ENCODE measurements around the gene EGFR.

EGFR gene

DNA sequence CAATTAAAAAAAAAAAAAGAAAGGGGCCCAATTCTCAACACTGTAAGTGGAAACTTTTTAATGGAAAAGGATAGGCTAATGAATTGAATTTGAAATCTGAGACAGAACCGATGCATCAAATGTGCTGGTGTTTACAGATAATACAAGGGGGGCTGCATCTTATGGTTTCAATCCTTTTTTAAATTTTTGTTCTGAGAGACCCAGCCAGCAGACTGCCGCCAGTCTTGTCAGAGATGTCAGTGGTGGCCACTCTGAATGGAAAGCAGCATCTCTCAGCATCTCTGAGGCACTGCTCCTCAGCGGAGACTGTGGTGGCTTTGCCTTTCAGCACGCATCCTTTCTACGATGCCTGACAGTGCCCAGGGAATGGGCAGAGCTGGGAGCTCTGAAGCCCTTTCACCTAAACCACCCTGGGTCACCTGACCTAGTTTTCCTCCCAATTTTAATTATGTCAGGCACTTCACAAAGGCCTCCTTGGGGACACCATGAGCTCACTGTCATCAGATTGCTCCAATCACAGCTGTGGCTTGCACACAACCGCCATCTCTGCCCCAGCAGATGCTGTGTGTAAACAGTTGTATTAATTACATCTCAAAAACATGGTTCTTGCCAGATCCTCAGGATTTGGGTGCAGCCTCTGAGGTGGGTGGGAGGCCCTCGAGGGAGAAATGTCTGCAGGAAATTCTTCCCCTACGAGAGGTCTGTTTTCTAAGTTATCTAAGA lies 81.2 kb downstream of the EGFR start:
- H3K4me3 ChIP-seq (ENCODE audit: low read depth, low read length) = no peak overlapping the region

DNA sequence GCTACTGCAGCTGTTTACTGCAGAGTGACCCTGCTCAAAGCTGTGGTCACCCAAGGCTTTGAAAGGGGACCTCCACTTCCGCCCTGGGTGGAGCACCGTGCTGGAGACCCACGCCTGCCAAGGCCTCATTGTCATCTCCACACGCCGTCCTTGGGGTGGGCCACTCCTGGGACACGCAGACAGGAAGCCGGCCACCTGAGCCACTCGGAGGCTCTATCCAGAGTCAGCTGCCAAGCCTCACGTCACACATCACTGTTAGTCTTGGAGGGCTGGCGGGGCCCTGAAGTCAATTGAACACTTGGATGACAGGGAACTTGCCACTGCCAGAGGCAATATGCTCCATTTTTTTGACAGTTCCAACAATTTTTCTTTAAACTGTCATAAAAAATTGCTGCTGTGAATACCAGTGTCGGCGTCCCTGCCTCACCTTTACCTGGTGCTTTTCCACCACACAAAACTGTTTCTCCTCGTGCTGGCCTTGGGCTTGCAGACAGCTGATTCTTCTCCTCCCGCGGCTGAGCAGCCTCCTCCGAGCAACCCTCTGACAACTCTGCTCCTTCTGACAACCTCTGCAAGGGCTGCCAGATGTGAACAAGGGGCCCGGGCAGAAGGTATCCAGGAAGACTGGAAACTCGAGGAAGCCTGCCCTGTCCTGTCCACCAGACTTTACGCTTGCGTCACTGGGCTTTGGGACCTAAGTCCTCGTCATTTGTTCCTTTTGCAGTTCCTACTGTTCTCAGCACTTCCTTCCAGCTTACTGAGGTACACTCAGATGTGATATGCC lies 81.9 kb downstream of the EGFR start:
- no peak overlapping the region for H3K4me3 ChIP-seq (ENCODE audit: low read depth, low read length)

DNA sequence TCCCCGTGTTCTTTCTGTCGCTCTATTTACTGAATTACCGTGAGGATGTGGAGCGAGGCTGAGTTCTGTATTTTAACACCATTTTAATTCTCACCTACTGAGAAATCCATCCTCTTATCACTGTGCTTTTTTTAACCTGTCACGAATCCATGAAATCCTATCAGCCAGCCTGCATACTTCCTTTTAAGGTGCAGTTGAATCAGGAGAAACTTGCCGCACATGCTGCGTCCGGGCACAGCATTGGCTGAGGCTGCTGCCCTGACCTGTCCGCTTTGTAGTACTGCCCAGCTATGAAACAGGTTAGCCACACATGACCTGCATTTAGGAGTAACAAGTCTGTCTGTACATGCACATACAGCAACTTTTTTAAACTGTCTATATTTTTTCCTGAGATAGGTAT lies 82.5 kb downstream of the EGFR start:
- H3K4me3 ChIP-seq (ENCODE audit: low read depth, low read length) = no peak overlapping the region

DNA sequence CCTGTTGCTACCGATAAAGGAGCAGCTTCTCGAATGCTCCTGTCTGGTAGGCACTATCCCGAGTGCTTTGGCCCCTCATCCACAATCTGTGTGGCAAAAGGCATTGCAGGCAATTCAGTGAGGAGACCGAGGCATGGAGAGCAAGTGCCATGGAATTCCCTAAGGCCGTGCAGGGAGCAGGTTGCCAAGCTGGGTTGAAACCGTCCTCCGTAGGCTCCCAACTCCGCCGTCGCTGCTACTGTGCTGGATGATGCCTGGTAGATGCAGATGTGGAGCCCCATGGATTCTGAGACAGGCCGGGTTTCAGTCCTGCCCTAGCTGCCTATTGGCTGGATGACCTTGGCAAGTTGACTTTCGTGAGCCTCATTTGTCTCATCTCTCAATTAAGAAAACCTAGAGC lies 85.3 kb downstream of the EGFR start:
- no peak overlapping the region for H3K4me3 ChIP-seq (ENCODE audit: low read depth, low read length)

DNA sequence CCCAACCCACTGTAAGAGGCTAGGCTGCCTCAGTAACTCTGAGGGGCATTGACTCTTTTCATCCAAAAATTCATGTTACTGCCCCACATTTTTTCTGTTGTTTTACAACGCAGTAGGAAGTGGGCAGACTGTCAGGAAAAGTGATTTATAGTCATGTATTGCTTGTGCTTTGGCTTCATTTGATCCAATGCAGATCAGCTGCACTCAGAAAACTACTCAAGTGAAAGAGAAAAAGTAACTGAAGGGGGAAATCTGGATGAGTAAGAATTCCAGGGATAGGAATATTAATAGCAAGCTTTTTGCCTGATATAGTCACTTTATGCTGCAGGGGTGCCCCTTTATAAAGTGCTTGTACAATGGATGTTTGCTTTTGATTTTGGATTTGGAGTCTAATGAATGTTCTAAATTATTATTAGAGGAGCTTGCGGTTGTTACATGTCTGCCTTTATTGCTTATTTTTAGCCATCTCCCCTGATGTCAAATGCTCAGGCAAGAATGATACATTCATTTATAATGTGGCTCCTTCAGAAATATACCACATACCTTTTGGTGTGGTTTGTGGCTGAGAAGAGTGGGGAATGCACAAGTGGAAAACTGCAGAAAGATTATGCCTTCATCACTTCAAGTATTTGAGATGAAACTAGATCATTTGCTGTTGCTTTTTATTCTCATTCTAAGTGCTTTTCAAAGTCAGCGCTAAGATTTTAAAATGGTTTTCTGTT lies 86.1 kb downstream of the EGFR start:
- H3K4me3 ChIP-seq (ENCODE audit: low read depth, low read length) = no peak overlapping the region

DNA sequence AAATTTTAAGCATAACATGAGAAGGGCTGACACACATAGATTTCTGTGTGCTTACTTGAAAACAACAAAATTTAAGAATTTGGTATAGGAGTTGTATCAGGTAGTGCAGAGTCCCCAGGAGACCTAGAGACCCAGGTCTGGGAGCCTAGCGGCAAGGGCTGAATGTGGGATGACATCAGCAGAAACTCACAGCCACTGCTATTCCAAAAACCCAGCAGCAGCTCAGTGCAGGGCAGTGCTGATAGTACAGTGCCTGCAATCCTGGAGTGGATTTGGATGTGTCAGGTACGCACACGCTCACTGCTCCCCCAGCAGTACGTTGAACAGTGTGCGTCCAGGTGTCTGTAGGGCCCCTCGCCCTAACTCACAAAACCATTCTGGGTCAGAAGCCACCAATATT lies 87.1 kb downstream of the EGFR start:
- no peak overlapping the region for H3K4me3 ChIP-seq (ENCODE audit: low read depth, low read length)

DNA sequence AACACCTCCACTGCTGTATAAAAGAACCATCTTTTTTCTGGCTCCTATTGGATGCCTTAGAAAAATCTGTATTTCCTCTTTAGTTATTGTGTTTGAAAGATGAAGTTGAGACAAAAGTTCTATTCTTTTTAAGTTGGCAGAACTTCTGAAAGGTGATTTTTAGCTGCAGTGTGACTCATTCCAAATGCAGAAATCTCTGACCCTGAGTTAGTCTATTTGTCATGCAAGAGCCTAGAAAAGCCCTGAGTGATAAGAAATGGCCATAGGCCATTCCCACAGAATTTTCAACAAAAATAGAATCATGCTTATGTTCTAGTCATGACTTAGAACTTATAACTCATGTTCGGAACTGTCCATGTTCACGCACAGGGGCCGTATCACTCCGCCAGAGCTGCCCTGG lies 89.1 kb downstream of the EGFR start:
- H3K4me3 ChIP-seq (ENCODE audit: low read depth, low read length) = no peak overlapping the region

DNA sequence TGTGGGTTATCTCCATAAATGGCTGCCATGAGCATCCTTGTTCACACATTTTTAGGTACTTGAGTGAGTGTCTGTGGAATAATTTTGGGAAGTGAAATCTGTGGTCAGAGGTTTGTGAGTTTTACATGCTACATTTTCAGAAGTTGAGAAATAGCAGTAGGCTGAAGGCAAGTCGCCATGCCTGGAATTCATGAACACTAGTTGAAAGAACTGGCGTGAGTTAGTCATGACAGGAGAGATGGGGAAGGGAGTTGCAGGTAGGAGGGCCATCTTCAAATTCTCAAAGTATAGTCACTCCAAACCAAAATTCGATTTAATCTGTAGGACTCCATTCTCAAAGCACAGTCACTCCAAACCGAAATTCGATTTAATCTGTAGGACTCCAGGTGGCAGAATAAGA lies 89.6 kb downstream of the EGFR start:
- no peak overlapping the region for H3K4me3 ChIP-seq (ENCODE audit: low read depth, low read length)

DNA sequence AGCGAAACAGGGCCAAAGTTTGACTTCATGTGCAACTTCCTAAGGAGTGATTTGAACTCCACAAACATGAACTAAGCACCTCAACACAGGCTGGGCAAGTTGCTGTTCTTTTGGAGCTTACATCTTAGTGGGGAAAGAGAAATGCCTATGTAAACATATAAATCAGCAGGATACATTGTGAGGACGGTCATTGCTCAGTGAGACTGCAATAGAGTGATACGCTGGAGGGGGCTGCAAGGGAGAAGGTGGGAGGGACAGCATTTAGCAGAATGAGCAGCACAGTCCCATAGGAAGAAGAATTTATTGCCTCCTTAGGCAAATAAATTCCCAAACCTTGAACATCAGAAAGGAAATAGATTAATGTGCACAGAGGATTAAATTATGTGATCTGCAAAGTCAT lies 90.0 kb downstream of the EGFR start:
- H3K4me3 ChIP-seq (ENCODE audit: low read depth, low read length) = no peak overlapping the region

DNA sequence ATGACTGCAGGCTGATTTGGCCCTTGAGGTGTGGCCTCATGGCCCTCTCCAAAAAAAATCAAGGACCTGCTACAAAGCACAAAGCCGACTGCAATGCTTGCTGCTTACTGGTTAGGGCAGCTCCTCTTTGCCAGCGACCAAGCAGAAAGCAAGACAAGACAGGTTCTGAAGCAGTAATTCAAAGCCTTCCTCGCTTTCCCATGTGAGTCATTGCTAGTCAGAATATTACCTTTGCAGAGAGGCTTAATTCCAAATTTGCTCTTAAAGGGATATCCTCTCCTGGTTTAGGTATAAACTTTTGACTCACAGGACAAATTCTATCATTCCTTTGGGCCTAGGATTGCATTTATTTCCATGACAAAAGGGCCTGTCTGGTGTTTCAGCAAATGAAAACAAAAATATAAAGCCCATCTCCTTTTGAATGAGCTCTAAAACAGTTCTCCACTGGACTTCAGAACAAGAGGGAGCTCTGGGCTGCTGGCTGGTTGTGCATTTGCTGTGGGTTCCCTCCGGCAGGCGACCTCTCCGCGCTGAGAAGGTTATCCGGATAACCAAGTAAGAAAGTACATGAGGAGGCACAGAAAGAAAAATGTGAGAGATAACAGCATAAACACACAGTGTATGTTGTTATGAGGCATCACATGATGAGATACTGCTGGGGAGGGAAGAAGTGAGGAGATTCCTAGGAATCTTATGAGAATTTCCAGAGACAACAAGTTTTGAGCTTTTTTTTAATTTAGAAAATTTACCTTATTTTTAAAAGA lies 90.8 kb downstream of the EGFR start:
- H3K4me3 ChIP-seq (ENCODE audit: low read depth, low read length) = no peak overlapping the region

DNA sequence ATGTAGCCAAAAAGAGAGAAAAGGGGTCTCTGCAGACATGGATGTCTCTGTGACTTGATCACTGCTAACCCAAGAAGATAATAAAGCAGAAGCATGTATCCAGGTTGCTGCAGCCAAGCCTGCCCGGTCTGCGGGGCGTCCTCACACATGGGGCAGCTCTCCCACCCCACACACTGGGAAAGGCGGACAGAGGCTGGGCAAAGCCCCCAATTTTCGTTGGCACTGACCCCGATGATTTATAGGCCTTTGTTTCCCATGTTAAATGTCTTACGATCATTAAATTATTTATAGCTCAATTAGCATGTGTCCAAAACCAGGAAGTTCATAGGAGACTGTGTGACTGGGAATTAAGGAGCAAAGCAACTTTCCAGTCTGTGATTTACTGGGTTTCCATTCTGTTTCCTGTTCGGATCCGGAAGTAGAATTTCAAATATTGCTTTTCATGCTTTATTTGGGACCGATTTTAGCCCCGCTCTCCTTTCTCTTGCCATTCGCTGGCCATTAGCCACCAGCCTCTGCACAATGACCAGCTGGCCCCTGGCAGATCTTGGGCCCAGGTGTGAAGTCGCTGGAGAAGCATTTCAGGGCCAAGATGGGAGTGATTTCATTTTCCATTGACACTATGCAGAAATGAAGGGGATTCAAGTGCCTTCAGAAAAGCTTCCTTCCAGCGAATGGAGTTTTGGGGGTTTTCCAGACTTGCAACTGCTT lies 91.6 kb downstream of the EGFR start:
- H3K4me3 ChIP-seq (ENCODE audit: low read depth, low read length) = no peak overlapping the region

DNA sequence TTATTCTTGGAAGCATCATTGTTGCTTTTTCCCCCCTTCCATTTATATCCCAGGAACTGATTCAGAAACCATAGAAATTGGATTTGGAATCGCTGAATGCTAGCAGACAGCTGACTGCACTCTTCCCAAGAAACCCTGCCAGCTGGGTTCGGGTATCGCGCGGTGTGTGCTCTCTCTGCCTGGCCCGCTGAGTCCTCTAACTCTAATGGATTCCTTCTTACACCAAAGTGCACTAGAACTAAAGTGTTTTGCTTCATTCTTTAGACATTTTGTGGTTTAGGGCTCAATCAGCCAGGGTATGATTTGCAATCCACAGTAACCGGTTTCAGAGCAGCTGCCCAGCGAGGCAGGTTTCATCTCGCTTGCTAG lies 92.2 kb downstream of the EGFR start:
- H3K4me3 ChIP-seq (ENCODE audit: low read depth, low read length) = no peak overlapping the region

DNA sequence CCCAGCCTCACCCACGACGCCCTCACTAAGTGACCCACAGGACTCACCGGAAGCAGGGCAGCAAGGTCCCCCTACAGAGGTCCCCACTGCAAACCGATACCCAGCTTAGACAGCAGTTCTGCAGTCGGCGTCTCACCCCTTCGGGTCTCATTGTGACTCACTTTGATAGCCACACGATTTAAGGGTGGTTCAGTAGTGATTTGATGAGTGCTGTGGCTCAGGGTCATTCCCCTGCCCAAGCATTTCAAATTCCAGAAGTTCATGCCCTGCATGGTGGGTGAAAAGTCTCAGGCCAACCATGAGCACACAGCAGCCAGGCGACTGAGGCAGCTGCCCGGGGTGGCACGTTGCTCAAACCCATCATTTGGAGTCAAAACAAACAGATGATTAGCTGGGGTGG lies 93.2 kb downstream of the EGFR start:
- no peak overlapping the region for H3K4me3 ChIP-seq (ENCODE audit: low read depth, low read length)

DNA sequence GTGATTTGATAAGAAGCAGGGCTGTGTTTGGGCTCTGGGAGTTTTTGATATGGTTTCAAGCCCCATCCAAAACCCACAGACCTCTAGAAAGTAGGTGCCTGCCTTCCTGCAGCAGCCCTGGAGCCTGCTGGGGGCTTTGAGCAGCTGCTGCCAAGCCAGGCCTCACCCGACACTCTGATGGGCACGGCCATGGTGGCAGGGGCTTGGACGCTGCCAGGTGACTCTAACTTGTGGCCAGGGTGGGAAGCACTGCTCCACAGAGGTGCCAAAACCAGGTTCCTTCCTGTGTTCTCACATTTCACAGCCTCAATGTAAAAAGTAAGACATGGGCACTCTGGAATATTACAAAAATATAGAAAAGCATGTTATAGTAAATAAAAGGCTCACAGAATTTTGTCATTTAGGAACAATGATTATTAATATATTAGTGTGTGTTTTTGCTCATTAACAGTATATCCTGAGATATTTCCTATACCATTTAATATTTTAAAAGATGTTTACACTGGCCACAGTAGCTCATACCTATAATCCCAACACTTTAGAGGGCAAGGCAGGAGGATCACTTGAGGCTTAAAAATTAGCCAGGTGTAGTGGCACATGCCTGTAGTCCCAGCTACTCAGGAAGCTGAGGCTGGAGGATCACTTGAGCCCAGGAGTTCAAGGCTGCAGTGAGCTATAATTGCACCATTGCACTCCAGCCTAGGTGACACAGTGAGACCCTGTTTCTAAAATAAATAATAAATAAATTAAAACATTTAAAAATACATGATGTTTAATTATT lies 95.1 kb downstream of the EGFR start:
- no peak overlapping the region for H3K4me3 ChIP-seq (ENCODE audit: low read depth, low read length)

DNA sequence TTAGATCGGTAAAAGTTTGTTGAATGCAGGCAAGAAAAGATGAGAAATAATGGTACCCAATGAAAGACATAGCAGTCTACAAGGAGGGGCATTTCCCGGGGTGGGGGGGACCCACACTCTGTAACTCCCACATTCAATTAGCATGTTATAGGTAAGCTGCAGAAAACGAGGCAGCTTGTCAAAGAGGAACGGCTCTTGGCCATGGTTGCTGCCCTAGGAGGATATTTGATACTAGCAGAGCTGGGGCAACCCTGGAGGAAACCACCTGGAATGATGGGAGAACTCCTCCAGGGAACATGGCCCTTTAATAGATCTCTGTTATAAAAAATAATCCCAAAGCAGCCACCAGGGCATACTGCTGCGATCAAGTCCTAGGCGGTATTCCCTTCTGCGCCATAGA lies 98.5 kb downstream of the EGFR start:
- H3K4me3 ChIP-seq (ENCODE audit: low read depth, low read length) = no peak overlapping the region

DNA sequence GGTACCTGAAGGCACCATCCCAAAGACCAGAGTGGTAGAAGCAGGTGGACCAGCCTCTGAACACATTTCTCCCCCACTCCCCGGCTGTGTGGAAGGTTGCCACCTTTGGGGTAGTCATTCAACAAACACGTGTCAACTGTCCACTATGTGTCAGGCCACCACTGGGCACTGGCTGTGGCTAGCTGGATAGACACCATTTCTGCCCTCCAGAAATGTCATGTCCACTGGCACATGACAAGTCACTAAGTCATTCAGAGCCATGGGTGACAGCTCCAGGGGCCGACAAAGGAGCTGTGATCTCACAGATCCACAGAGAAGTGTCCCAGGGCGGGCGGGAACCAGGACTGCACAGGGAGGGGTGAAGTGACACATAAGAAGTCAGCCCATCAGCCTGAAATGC lies 99.6 kb downstream of the EGFR start:
- H3K4me3 ChIP-seq (ENCODE audit: low read depth, low read length) = no peak overlapping the region

DNA sequence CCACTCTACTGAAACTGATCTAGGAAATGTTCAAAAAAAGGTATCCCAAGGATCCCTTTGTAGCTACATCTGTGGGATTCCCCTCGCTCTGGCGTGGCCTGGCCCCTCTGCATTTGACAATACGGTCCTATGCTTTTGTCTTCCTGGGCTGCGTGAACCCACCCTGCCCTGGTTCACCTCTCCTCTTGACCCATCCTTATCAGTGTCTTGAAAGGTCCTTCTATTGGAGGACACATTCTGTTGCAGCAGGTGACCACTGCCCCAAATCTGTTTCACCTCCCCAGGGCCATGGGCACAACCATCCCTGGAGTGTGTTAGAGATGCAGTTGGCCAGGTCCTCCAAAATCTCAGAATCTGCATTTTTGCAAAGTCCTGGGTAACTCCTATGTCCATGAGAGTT lies 100.8 kb downstream of the EGFR start:
- no peak overlapping the region for H3K4me3 ChIP-seq (ENCODE audit: low read depth, low read length)

DNA sequence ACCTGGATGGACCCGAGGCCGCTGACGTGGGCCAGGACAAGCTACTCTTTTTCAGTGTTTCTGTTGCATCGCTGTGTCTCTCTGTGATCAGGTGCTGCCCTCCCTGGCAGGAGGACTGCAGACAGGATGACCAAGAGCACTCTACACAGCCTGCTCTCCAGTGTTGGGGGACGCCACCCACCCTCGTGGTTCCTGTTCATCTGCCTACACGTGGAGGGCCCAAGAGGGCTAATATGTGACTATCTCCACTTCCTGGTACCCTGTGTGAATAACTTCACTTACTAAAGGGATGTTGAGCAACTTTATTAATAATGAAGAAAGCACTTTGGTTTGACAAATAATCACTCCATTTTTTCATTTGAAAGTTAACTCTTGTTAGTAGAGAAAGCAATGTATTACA lies 101.3 kb downstream of the EGFR start:
- H3K4me3 ChIP-seq (ENCODE audit: low read depth, low read length) = no peak overlapping the region

DNA sequence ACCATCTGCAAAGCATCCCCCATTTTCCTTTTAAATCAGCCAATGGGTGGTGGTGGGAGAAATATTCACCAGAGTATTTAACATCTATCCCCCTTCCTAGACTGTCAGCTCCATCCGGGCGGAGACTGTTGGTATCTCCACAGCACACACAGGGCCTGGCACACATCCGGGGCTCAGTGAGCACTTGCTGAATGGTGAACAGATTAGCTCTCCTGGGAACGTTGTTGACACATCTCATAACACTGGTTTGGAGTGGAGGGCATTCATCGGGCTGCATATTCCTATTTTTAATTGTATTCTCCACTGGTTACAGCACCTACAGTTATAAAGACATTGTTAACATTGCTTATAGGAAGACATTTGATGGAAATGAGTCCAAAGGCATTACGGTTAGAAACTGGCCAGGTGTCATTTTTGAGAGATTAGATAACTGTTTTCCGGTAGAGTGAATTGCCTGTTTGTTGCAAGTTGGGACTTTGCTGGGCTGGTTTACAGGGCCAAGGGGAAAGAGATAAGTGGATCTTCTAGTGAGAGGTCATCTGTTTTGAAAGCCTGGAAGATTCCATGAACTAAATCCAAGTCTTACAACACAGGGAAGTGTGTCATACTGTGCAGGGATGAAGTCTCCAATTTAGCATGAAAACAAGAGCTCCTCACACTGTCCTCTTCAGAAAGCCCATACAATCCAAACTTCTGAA lies 101.8 kb downstream of the EGFR start:
- no peak overlapping the region for H3K4me3 ChIP-seq (ENCODE audit: low read depth, low read length)

Data from iPS-11a (cell line).